ENCODE data around the gene SMARCE1.
"Not testable (repeated sequence)": the region's sequence is repeated elsewhere in the genome, so short reads cannot be mapped to it uniquely, and the experiment has no call there.

Gene SMARCE1

DNA sequence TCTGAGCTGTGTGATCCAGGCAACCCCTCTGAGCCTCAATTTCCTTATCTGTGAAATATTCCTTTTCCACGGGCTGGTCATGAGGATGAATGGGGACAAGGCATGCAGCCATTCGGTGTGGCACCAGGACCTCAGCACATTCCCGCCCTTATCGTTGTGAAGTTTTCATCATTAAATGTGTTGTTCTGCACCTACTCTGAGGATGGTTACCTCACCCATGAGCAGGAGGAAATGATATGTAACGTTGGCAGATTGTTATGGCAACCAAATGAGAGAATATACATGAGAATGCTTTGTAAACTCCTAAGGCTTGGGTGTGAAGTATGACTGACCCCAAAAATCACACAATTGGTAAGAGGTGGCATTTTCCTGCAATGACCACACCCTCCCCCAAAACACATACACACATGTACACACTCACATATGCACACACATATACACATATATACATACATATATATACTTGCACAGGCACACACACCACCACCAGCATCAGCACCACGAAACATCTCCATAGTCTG is 39.5 kb downstream of the SMARCE1 start:
- no peak for DNase-seq

DNA sequence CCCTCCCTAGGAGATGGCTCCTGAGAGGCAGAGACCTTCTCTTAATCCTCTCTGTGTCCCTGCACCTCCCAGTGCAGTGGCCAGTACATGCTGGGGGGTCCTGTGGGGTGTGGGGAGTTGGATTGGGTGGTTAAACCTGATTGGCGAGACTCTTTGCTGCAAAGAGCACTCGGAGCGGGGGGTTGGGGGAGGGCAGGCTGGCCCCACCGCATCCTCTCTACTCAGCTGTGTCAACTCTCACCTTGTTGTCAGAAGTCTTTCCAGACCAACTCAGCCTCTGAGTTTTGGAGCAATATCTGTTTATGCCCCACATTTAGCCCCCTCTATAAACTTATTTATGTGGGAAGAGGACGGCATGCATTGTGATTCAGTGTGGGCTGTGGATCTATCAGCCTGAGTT is 40.0 kb downstream of the SMARCE1 start:
- no peak for DNase-seq

DNA sequence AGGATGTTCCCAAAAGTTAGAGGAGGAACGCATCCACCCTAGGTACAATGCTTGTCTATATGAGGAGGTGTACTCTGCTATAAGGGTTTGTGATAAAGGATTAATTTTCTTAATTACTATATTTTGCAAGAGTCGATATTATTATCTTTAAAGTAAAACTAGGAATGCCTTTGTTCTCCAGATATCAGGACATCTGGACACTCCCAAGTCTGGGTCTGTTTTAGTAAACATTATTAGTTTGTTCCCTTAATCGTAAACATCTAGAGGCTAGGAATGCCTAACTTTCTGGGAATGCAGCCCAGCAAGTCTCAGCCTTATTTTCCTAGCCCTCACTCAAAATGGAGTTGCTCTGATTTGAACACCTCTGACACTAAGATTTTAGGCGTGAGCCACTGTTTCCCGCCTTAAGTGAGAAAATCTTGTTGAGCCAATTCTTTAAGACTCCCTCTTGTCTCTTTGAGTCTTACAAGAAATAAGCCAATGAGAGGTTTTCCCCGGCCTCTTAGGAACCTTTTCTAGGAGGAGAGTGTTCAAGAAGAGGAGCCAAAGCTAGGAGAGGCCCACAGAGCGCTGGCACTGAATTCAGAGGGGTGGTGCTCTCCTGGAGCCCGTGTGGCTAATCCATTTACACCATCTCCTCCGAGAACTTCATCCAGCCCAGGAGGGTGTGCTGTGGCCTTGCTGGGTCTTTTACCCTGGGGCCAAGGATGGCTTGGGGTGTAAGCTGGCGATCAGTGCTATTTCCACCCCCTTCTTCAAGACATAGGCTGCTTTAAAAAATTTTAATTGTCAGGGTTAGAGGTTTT is 40.9 kb downstream of the SMARCE1 start:
- no peak for DNase-seq

DNA sequence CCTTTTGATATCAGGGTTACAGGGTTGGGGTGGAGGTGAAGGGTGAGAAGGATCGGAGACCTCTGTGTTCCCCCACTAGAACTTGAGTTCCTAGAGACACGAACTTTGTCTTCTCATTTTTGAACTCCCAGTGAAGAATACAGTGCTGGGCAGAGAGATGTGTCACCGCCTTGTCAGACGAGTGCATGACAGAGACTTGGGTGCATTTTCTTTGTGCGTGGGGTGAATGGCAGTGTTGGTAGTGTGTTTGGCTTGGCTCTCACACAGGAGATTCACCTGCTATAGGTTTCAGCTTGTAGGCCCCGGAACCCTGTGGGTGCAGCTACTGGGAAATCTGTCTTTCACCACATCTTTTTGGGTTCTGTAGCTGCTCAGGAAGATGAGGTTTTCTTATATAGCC is 42.3 kb downstream of the SMARCE1 start:
- no peak for DNase-seq

DNA sequence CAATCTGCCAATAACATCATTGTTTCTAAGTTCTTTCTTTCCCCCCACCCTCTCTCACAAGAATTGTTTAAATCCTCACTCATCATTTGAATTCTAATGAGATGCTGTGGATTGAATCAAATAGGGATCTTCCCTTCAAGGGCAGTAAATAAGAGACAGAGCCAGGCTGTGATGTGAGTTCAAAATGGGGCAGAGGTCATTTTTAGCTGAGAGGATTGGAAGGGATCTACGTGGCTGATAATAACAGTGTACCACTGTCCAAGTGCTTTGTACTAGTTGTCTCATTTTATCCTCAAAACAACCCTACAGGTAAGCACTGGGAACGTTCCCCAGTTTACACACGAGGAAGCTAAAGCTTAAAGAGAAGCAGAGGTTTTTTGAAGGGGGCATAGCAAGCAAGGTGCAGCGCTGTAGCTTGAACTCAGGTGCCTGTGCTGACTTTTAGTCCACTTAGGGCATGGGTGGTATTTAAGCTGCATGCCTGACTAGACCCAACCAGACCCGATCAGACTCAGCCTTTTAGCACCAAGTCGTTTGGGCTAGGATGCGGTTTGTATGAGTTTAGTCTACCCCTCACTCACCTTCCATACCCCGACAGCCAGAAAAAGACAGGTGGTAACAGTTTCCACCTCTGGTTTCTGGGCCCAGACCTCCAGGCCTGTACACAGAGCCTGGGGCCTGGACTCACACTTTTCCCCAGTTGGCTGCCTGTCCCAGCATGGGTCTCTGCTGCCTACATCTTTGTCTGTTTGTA is 43.1 kb downstream of the SMARCE1 start:
- DNase-seq, result no peak

DNA sequence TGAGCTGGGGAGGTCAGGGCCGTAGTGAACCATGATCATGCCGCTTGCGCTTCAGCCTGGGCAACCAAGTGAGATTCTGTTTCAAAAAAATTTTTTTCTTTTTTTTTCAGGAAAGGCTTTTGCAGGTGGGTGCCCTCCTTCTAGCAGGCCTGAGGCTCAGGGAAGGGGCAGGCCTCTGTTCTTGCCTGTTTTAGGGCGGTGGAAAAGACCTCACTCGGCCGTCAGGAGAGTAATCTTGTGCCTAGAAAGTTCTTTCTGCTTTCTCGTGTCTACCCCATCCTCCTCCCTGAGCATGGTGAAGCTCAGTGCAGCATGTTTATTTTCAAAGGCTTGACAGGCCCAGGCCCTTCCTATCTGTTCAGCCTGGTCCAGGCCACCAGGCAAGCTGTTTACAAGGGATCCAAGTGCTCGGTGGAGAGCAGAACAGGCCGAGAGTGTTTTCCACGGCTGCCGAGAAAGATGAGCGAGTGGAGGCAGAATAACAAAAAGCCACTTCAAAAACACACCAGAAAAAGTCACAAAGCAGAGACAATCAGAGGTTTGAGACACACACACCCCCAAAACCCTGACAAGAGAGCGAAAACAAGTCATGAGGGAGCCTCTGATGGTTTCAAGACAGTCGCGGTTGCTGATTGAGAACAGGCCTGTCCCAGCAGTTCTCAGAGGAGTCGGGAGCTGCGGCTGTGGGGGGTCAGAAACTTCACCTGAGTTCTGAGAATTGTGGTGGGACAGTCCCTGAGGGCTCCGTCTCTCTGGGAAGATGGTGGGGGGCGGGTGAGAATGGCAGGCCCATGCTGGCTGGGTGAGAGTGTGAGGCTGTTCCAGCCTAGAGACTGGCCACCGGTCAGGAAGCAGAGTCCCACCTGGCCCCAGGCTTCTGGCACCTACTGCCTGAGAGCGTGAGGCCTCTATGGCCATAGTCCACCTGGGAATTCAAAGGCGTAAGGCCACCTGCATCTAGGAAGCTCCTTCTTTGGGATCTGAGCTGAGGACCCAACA is 44.9 kb downstream of the SMARCE1 start:
- no peak for DNase-seq

DNA sequence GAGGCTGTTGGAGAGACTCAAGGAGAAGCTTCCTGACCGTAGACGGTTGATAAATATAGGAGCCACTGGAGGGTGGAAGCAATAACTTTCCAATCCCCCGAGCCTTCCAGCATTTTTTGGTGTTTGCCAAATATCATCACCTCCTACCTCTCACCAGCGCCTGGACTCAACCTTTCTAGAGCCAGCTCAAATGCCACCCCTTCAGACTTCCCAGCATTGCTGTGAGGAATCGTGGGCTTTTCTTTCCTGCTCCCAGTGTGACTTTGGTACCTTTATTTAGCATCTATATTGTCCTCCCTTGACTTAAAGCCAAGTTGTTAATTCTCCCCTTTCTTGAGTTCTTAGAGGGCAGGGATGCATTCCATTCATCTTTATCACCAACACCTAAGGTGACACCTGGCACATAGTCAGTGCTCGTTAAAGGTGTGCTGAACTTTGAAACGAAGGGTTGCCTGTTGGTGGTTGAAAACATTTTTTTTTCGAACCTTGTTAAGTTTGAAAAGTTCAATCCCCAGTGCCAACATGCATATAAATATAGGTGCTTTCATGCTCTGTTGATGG is 47.1 kb downstream of the SMARCE1 start:
- DNase-seq, result no peak

DNA sequence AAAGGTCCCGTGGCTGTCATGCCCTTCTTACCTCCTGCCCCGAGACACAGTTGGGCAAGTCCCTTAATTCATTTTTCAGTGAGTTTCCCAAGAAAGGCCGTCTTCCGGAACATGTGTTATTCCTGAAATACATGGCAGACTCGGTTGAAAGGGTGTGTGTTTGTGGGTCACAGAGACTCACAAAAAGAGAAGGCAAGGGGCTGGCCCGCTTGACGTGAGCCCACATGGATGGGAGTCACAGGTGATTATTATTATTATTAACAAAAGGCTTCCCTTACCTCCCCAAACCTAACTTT is 48.2 kb downstream of the SMARCE1 start:
- DNase-seq, result no peak

DNA sequence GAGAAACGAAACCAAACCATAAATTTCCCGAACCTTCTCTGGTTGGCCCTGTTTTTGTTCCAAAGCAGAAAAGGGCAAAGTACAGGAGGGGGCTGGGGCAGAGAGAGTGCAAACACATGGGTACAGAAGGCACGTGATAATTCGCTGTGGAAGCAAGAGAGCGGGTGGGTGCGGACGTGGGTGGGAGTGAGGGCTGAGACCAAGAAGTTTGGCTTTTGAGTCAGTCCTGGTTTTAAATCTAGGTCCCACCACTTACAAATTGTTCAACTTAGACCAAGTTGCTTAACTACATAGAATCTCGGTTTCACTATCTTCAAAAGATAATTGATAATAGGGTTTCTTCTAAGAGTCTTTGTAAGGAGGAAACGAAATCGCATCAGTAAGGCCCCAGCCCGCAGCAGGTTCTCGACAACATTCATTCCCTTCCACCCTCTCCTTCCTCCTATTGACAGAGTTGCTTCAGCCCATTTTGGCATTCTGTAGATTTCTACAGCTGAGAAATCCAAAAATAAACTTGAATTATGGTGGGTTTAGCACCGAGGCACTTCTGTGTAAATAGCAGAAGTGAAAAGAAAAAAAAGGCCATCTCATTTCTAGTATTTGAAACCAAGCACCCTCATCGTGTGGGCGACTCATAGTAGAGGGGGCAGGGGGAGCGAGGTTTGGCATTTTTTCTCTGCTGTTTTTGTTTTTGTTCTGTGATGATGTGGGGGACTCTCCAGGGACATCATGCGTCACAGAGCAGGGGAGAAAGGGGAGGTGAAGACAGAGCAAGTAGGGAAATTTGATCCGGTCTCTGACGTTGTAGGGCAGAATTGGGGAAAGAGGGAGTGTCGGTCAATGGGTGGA is 48.8 kb downstream of the SMARCE1 start:
- no peak for DNase-seq

DNA sequence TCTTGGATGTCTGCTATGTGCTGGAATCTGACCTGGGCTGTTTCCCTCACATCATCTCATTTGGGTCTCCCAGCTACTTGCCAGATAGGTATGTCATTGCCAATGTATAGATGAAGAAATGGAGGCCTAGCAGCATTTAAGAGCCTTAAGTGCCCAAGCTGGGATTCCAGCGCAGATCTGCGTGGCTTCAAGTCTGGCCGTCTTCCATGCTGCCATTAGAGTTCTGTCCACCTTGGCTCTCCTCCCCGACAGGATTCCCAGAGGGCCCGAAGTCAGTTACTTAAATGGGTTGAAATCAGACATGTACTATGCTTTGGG is 49.4 kb downstream of the SMARCE1 start:
- DNase-seq, result no peak

DNA sequence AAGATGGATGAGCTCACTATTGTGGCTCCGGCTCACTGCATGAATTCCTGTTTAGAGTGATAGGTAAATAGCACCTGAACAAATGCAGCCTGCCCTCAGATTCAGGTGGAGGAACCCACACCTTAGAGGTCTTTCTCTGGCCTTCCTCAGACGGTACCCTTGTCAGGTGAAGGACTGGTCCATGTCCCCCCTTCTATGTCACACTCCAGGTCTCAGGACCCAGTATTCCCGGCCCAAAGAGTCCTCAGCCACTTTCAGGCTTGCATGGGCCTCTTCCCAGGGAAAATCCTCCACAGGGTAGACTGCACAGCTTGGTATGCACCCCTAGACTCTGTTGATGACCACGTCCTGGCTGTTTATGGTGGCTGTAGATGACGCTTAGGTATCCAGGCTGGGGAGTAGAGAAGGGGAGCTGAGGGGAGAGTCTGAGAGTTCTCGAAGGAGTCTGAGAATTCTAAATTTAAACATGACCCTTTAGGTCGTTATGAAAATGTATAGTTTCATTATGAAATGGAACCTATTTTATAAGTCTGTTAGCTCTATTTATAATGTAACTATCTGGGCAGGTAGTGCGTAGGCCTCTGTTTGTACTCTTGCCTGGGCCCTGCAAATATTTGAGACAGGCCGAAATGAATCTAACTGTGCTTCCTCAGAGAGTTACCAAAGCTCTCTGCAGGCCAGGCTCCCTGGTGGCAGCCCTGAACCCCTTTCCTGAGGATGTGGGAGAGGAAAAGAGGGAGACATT is 49.9 kb downstream of the SMARCE1 start:
- DNase-seq, result no peak

DNA sequence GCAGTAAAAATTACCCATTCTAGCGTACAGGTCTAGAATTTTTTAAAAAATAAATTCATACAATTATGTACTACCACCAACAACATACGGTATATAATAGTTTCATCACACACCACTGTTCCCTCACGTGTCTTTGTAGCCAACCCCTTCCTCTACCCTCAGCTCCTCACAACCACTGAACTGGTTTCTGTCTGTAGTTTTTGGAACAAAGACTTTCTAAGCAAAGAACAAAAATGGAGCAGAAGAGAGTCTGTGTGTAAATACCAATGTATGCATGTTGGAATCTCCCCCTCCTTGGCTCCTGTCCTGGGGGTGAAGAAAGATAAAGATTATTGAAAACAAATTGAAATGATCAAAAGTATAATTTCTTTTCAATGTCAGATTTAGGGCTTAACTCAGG is 50.5 kb downstream of the SMARCE1 start:
- no peak for DNase-seq

DNA sequence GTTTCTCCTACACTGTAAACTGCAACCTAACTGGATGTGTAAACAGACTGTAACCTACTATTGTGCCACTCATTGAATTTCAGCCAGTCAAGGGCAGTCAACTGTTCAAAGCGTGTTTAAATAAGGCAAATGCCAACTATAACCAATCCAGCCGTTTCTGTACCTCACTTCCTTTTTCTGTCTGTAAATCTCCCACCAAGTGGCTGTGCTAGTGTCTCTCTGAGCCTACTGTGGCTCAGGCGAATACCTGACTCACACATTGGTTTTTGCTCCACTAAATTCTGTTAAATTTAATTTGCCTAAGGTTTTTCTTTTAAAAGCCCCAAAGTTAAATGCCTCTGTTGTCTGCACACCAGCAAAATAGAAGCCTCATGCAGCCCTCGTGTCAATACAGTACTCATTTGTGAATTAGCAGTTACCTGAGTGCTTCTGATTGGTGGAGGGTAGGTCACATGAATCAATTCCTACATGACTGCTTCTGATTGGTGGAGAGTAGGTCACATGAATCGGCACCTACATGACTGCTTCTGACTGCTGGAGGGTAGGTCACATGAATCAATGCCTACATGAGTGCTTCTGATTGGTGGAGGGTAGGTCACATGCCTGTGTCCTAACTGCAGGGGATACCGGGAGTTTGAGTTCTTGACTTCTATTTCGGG is 51.2 kb downstream of the SMARCE1 start:
- no peak for DNase-seq

DNA sequence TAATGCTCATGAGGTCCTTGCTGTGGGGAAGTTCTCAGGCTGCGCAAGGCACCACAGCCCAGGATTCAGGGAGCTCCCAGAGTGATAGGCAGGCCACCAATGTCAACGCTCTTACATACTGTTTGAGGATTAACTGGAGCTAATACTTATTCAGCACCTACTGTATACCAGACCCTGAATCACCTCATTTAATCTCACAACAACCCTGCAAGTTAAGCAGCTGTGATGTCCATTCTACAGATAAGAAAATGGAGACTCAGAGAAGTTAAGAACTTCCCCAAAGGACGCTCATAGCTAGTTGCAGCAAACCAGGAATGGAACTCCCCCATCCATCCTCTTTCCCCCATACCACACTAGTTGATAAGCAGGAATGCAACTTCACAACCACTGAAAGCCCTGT is 56.9 kb downstream of the SMARCE1 start:
- no peak for DNase-seq

DNA sequence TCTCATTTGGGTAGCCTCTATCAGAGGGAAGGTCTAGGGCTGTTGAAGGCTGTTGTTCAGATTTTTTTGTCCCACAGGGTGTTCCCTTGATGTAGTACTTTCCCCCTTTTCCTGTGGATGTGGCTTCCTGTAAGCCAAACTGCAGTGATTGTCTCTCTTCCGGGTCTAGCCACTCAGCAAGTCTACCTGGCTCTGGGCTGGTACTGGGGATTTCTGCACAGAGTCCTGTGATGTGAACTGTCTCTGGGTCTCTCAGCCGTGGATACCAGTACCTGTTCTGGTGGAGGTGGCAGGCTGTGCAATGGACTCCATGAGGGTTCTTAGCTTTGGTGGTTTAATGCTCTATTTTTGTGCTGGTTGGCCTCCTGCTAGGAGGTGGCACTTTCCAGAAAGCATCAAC is 59.1 kb downstream of the SMARCE1 start:
- no peak for DNase-seq

DNA sequence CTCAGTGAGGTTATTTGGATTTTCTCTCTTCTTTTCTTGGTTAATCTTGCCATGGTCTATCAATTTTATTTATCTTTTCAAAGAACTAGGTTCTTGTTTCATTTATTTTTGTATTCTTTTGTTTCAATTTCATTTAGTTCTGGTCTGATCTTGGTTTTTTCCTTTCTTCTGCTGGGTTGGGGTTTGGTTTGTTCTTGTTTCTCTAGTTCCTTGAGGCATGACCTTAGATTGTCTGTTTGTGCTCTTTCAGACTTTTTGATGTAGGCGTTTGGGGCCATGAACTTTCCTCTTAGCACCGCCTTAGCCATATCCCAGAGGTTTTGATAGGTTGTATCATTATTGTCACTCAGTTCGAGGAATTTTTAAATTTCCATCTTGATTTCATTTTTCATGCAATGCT is 61.4 kb downstream of the SMARCE1 start:
- DNase-seq, result not testable (repeated sequence)

DNA sequence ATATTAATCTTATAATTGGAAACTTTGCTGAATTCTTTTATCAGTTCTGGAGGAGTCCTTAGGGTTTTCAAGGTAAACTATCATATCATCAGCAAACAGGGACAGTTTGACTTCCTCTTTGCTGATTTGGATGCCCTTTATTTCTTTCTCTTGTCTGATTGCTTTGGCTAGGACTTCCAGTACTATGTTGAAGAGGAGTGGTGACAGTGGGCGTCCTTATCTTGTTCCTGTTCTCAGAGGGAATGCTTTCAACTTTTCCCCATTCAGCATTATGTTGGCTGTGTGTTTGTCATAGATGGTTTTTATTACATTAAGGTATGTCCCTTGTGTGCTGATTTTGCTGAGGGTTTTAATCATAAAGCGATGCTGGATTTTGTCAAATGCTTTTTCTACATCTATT is 62.7 kb downstream of the SMARCE1 start:
- DNase-seq, result not testable (repeated sequence)

DNA sequence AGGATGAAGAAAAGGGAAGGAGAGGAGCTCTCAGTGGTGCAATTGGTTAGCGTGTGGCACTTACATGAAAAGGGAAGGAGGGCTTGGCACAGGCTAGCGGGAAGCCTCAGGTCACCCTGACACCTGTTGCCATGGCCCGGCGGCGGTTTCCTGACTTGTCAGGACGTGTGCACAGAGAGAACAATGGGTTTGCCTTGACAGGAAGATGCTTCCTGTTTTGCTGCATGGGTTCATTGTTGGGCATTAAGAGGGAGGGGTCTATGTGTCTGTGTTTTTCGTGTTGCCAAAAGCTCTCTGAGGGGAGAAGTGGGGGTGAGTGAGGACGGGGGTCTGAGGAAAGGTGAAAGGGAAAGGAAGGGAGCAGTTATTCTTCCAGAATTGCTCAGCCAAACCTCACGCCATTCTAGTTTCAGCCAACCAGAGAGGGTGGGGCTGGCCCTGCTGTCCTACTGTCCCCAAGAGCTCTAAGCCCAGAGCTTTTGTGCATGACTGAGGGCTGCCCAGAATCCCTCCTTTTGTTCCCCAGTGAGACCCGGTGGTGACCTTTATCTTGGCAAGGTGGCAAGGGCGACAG is 65.2 kb downstream of the SMARCE1 start:
- DNase-seq, result no peak

DNA sequence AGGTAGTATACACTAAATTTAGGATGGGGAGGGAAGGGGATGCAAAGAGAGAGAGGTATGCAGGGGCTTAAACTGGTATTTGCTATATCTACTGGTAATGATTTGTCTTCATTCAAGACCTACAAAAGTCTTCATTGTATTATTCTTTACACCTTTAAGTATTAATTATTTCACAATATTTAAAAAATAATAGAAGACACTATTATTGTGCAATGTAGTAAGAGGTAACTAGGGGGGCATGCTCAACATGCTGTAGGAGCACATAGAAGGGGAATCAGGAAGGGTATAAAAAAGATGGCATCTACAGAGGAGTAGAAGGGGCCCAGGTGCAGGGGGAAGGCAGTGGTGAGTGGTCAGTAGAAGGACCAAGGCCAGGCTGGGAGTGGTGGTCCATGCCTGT is 67.5 kb downstream of the SMARCE1 start:
- no peak for DNase-seq

DNA sequence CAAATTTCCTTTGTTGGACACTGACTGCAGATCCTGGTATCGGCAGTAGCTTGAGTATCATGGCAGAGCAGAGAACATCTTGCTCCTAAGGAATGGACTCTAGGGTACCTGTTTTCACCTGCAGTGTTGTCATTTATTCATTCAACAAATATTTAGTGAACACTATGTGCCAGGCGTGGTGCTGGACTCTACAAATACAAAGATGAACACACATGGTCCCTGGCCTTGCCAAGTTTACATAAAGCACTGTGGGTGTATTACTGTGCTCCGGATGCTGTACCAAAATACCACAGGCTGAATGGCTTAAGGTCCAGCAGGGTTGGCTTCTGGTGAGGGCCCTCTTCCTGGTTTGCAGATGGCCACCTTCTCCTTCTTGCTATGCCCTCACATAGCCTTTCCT is 68.1 kb downstream of the SMARCE1 start:
- no peak for DNase-seq
